B cell (primary cell): Measurements from ENCODE around the gene MUC5AC. TPM values are rescaled to one million over a fixed set of nuclear protein-coding genes. Genes with fewer than 3 reads are reported as not detected.

Experiments
- ATAC-seq: fragments of 200-7000 bp; cut with Tn5 transposase; one replicate; pipeline ENCODE4 v1.10.0; 2021; ENCODE audit warnings: low read depth, mild to moderate bottlenecking, moderate number of reproducible peaks, moderate library complexity
- CTCF ChIA-PET: fragments of 350-600 bp; sonication (Branson Sonifier 250); formaldehyde crosslinking; loops from one replicate; lab custom pipeline; 2021; ENCODE audit warnings: antibody characterized with exemption, inconsistent platforms; lab: Charles Lee
- POLR2A ChIA-PET: fragments of 350-600 bp; sonication (Branson Sonifier 250); formaldehyde crosslinking; loops from one replicate; lab custom pipeline; 2021; ENCODE audit warnings: antibody characterized with exemption; lab: Charles Lee
- DNase-seq: peaks from one replicate; pipeline ENCODE4 v3.0.0; 2013
- H2AFZ ChIP-seq: 2 replicates; pipeline ENCODE4 v1.6.1; 2012; ENCODE audit warnings: mild to moderate bottlenecking, low read depth, low read length; ENCODE audit not compliant: insufficient read depth, poor library complexity, severe bottlenecking
- H3K27ac ChIP-seq, 2 donors: 1 replicate in 1 of 2; 2 replicates in 1 of 2; pipeline ENCODE4 v1.5.1; 2012 to 2013; ENCODE audit warnings: low read length in 2 of 2, mild to moderate bottlenecking in 2 of 2, moderate library complexity in 1 of 2
- H3K27me3 ChIP-seq, 4 experiments: fragments of 200-600 bp in 1 of 4; sonication (generic) in 1 of 4; replicated peaks in 1 of 4; 1 replicate in 2 of 4; 2 replicates in 2 of 4; pipeline versions ENCODE4 v1.6.1 to v1.7.0; 2013 to 2016; ENCODE audit warnings: low read length in 3 of 4, mild to moderate bottlenecking in 2 of 4, mixed read lengths in 1 of 4, moderate library complexity in 1 of 4; ENCODE audit not compliant: insufficient read depth in 4 of 4, control insufficient read depth in 3 of 4; ENCODE audit errors: control extremely low read depth in 1 of 4
- H3K36me3 ChIP-seq, 2 experiments: replicated peaks in 1 of 2; 1 replicate in 1 of 2; 2 replicates in 1 of 2; pipeline versions ENCODE4 v1.6.1 to v1.7.1; 2013; ENCODE audit warnings: low read length in 1 of 2; ENCODE audit not compliant: insufficient read depth in 2 of 2, control insufficient read depth in 1 of 2; ENCODE audit errors: control extremely low read depth in 1 of 2, extremely low read depth in 1 of 2
- H3K4me1 ChIP-seq, 2 donors: fragments of 200-600 bp in 1 of 2; sonication (generic) in 1 of 2; 1 replicate in 1 of 2; 2 replicates in 1 of 2; pipeline versions ENCODE4 v1.5.1 to v1.6.1; 2013 to 2017; ENCODE audit warnings: low read length in 2 of 2; ENCODE audit not compliant: control insufficient read depth in 2 of 2, insufficient read depth in 2 of 2
- H3K4me2 ChIP-seq: replicated peaks from 2 replicates; pipeline ENCODE3; 2012; ENCODE audit warnings: mild to moderate bottlenecking, low read depth, low read length; ENCODE audit not compliant: poor library complexity, severe bottlenecking
- H3K4me3 ChIP-seq, 5 experiments: fragments of 200-600 bp in 1 of 5; sonication (generic) in 1 of 5; 1 replicate in 3 of 5; 2 replicates in 2 of 5; pipeline versions ENCODE4 v1.5.1 to v1.7.0; 2011 to 2016; ENCODE audit warnings: low read length in 4 of 5, mild to moderate bottlenecking in 4 of 5, low read depth in 2 of 5, control low read depth in 1 of 5, moderate library complexity in 1 of 5; ENCODE audit not compliant: insufficient read depth in 1 of 5; ENCODE audit errors: control extremely low read depth in 1 of 5, extremely low read depth in 1 of 5
- H3K79me2 ChIP-seq: fragments of 200-600 bp; sonication (generic); one replicate; pipeline ENCODE4 v1.6.0; 2016; ENCODE audit warnings: low read length; ENCODE audit not compliant: control insufficient read depth, insufficient read depth
- H3K9ac ChIP-seq: fragments of 200-600 bp; sonication (generic); 2 replicates; pipeline ENCODE4 v1.6.1; 2017; ENCODE audit warnings: mild to moderate bottlenecking, low read length, moderate library complexity
- H3K9me3 ChIP-seq, 3 donors: one replicate each; pipeline versions ENCODE4 v1.6.1 to v1.7.1; 2013; ENCODE audit warnings: low read length in 2 of 3; ENCODE audit not compliant: control insufficient read depth in 2 of 3, insufficient read depth in 1 of 3; ENCODE audit errors: control extremely low read depth in 1 of 3
- H4K20me1 ChIP-seq: 2 replicates; pipeline ENCODE4 v1.6.0; 2012; ENCODE audit warnings: mild to moderate bottlenecking, low read length; ENCODE audit not compliant: insufficient read depth, control insufficient read depth, poor library complexity, severe bottlenecking
- H3K27ac Mint-ChIP-seq: one replicate; pipeline ENCODE4 v1.8.0; 2021; ENCODE audit warnings: mixed read lengths
- H3K27me3 Mint-ChIP-seq: one replicate; pipeline ENCODE4 v1.8.0; 2021; ENCODE audit warnings: mixed read lengths
- H3K4me1 Mint-ChIP-seq: one replicate; pipeline ENCODE4 v1.8.0; 2021; ENCODE audit warnings: mixed read lengths
- H3K4me3 Mint-ChIP-seq: one replicate; pipeline ENCODE4 v1.8.0; 2021; ENCODE audit warnings: mixed read lengths
- H3K9me3 Mint-ChIP-seq: one replicate; pipeline ENCODE4 v1.8.0; 2022; ENCODE audit warnings: mixed read lengths; ENCODE audit not compliant: insufficient read depth
- CTCF ChIP-seq: fragments of 200-600 bp; IDR thresholded peaks from one replicate; pipeline ENCODE4 v1.8.0; 2022; ENCODE audit warnings: antibody characterized with exemption, mild to moderate bottlenecking
- EZH2 ChIP-seq: IDR thresholded peaks from 2 replicates; pipeline ENCODE4 v1.6.1; 2012; ENCODE audit warnings: borderline replicate concordance, low read depth, mild to moderate bottlenecking, moderate library complexity, low read length; ENCODE audit not compliant: insufficient read depth, poor library complexity, severe bottlenecking
- WGBS: methylation state at CpG from one replicate; pipeline ENCODE4 v1.1.5; 2013; ENCODE audit warnings: missing lambda C conversion rate; ENCODE audit not compliant: insufficient coverage; 5-methylcytosine and 5-hydroxymethylcytosine counted together
- intact Hi-C: fragments of 100-400 bp; cut with micrococcal nuclease; formaldehyde crosslinking; loops from one replicate; pipeline ENCODE4 v1.10.0; 2022
- polyA plus RNA-seq: library from polyadenylated mRNA; depleted of rRNA; stranded (reverse); fragments of >200 nt; gene quantifications from 2 replicates; pipeline ENCODE4 v1.2.3, GENCODE V29; 2012
- total RNA-seq, 2 donors: library from RNA; stranded (reverse); fragments of 120-200 nt in 1 of 2; gene quantifications; 1 replicate in 1 of 2; 2 replicates in 1 of 2; pipeline versions ENCODE4 v1.2.3 to v1.2.4, GENCODE V29; 2013 to 2022

The MUC5AC gene
- total and polyA plus RNA-seq, 2 donors (not counting 1 experiment from before 2014, with no cell fraction given), result not detected

- no peak overlapping the region for H3K4me2 ChIP-seq
- H3K9ac ChIP-seq, result no peak overlapping the region
- Mint-ChIP-seq H3K4me3 (no peak overlapping the region), H3K9me3 (peaks cover 3% of the 10 kb centered on the region), H3K27ac (no peak overlapping the region), H3K4me1 (peaks cover 3% of the 10 kb centered on the region), H3K27me3 (no peaks in the 10 kb centered on the region)
- no peaks in the 10 kb centered on the region for H3K79me2 ChIP-seq
- TF ChIP-seq EZH2 (no peak), CTCF (no peak)
- no peaks in the 10 kb centered on the region for H3K27me3 ChIP-seq
- WGBS, result 86% methylated on average over 17 of the region's 17 CpGs
- ATAC-seq (no peak), DNase-seq (peak; percentile 2)
- H3K4me3 ChIP-seq, result no peak overlapping the region
- no peak overlapping the region for H2AFZ ChIP-seq
- H3K27ac ChIP-seq, result no peak overlapping the region
- POLR2A ChIA-PET, result no interaction called here
- H3K36me3 ChIP-seq, result no peaks in the 10 kb centered on the region
- peaks cover 0 to 3% (median 0%) of the 10 kb centered on the region in 3 donors for H3K9me3 ChIP-seq
- no peaks in the 10 kb centered on the region for H4K20me1 ChIP-seq
- intact Hi-C loops, result no loop called here
- no peaks in the 10 kb centered on the region for H3K4me1 ChIP-seq
- CTCF ChIA-PET, result no interaction called here
Measured at GRCh38 chr11:1119604-1120146, 38.1 kb upstream of the MUC5AC start.

- WGBS, result 85% methylated on average over 25 of the region's 27 CpGs
- Histone ChIP-seq H4K20me1 (no peaks in the 10 kb centered on the region), H3K4me2 (no peak overlapping the region), H3K27me3 (no peaks in the 10 kb centered on the region), H3K9me3 (peaks cover 0 to 6% (median 0%) of the 10 kb centered on the region in 3 donors), H3K4me3 (no peak overlapping the region), H3K9ac (no peak overlapping the region), H3K36me3 (no peaks in the 10 kb centered on the region), H3K4me1 (no peaks in the 10 kb centered on the region), H3K27ac (no peak overlapping the region), H2AFZ (no peak overlapping the region), H3K79me2 (no peaks in the 10 kb centered on the region)
- intact Hi-C loops, result no loop called here
- DNase-seq (no peak), ATAC-seq (no peak)
- Mint-ChIP-seq H3K4me1 (no peaks in the 10 kb centered on the region), H3K27me3 (no peaks in the 10 kb centered on the region), H3K27ac (no peak overlapping the region), H3K9me3 (peaks cover 3% of the 10 kb centered on the region), H3K4me3 (no peak overlapping the region)
- TF ChIP-seq EZH2 (no peak), CTCF (no peak)
- CTCF ChIA-PET, result no interaction called here
- POLR2A ChIA-PET, result no interaction called here
Measured at GRCh38 chr11:1120532-1121330, 37.0 kb upstream of the MUC5AC start.
